Fibroblast of lung (primary cell): ENCODE measurements around the gene FUBP3. TPM values are rescaled to one million over a fixed set of nuclear protein-coding genes. Genes with fewer than 3 reads are reported as not detected.

Experiments used
- DNase-seq, 2 donors: peaks; one replicate each; pipeline versions ENCODE4 v3.0.0 to v3.0.0-alpha.2; 2010; ENCODE audit warnings: low read depth in 2 of 2
- H2AFZ ChIP-seq: 2 replicates; pipeline ENCODE4 v1.5.1; 2012; ENCODE audit warnings: low read length, control low read depth, inconsistent platforms
- H3K27ac ChIP-seq: 2 replicates; pipeline ENCODE4 v1.5.1; 2011; ENCODE audit warnings: low read length, control low read depth; ENCODE audit not compliant: insufficient read depth
- H3K27me3 ChIP-seq: 2 replicates; pipeline ENCODE4 v1.5.1; 2011; ENCODE audit warnings: mild to moderate bottlenecking, low read length; ENCODE audit not compliant: control insufficient read depth, insufficient read depth
- H3K36me3 ChIP-seq: 2 replicates; pipeline ENCODE4 v1.5.1; 2011; ENCODE audit warnings: low read length; ENCODE audit not compliant: control insufficient read depth, insufficient read depth
- H3K4me1 ChIP-seq: 2 replicates; pipeline ENCODE4 v1.5.1; 2011; ENCODE audit warnings: low read length; ENCODE audit not compliant: control insufficient read depth, insufficient read depth; ENCODE audit errors: extremely low read depth
- H3K4me2 ChIP-seq: 2 replicates; pipeline ENCODE4 v1.5.1; 2011; ENCODE audit warnings: low read length, control low read depth; ENCODE audit not compliant: insufficient read depth; ENCODE audit errors: extremely low read depth
- H3K4me3 ChIP-seq, 4 experiments: fragments of 200-600 bp in 1 of 4; sonication (generic) in 1 of 4; replicated peaks in 1 of 4; 2 replicates each; pipeline ENCODE4 v1.5.1; 2011 to 2016; ENCODE audit warnings: low read length in 4 of 4, low read depth in 3 of 4, mild to moderate bottlenecking in 3 of 4, control low read depth in 2 of 4, inconsistent platforms in 1 of 4, mixed read lengths in 1 of 4; ENCODE audit not compliant: insufficient read depth in 1 of 4; ENCODE audit errors: control extremely low read depth in 1 of 4
- H3K79me2 ChIP-seq: 2 replicates; pipeline ENCODE4 v1.5.1; 2012; ENCODE audit warnings: mild to moderate bottlenecking, low read length, inconsistent platforms; ENCODE audit not compliant: control insufficient read depth, insufficient read depth
- H3K9ac ChIP-seq: 2 replicates; pipeline ENCODE4 v1.5.1; 2011; ENCODE audit warnings: mild to moderate bottlenecking, low read length, control low read depth; ENCODE audit not compliant: insufficient read depth
- H3K9me3 ChIP-seq: 2 replicates; pipeline ENCODE4 v1.5.1; 2012; ENCODE audit warnings: low read depth, low read length; ENCODE audit not compliant: control insufficient read depth, insufficient read depth
- H4K20me1 ChIP-seq: 2 replicates; pipeline ENCODE4 v1.5.1; 2011; ENCODE audit warnings: low read length; ENCODE audit not compliant: control insufficient read depth, insufficient read depth; ENCODE audit errors: extremely low read depth
- CTCF ChIP-seq, 2 donors: IDR thresholded peaks in 1 of 2; conservative IDR thresholded peaks in 1 of 2; 1 replicate in 1 of 2; 2 replicates in 1 of 2; pipeline ENCODE4 v1.5.1; 2011 to 2012; ENCODE audit warnings: low read length in 2 of 2, control low read depth in 1 of 2, inconsistent platforms in 1 of 2, low read depth in 1 of 2, mild to moderate bottlenecking in 1 of 2
- EZH2 ChIP-seq: IDR thresholded peaks from 2 replicates; pipeline ENCODE4 v1.5.1; 2012; ENCODE audit warnings: low read length, control low read depth, mild to moderate bottlenecking; ENCODE audit errors: missing control alignments
- polyA plus RNA-seq, 2 donors: library from polyadenylated mRNA; depleted of rRNA in 1 of 2; stranded (reverse) in 1 of 2; unstranded in 1 of 2; fragments of >200 nt; gene quantifications; 2 replicates each; pipeline ENCODE4 v1.2.1, GENCODE V29; 2011 to 2012; ENCODE audit warnings: missing spikeins in 1 of 2
- total RNA-seq: library from RNA; depleted of rRNA; stranded (reverse); fragments of >200 nt; gene quantifications from 2 replicates; pipeline ENCODE4 v1.2.1, GENCODE V29; 2014

FUBP3 gene
- total and polyA plus RNA-seq, 2 donors (not counting 1 experiment from before 2014, with no cell fraction given), result 35.7 to 36.2 TPM

- H3K79me2 ChIP-seq, result no peaks in the 10 kb centered on the region
- no peaks in the 10 kb centered on the region for H3K9me3 ChIP-seq
- H3K4me1 ChIP-seq, result no peaks in the 10 kb centered on the region
- no peak overlapping the region for H3K4me2 ChIP-seq
- H2AFZ ChIP-seq, result no peak overlapping the region
- H4K20me1 ChIP-seq, result no peaks in the 10 kb centered on the region
- no peaks in the 10 kb centered on the region for H3K27me3 ChIP-seq
- no peak overlapping the region for H3K9ac ChIP-seq
- no peak overlapping the region for H3K4me3 ChIP-seq
- DNase-seq, result no peak
- no peak overlapping the region for H3K27ac ChIP-seq
- TF ChIP-seq EZH2 (no peak), CTCF (conservative IDR thresholded peaks at IDR 0.05 in 1 of 2, IDR thresholded peaks at IDR 0.05 in 1 of 2; ENCODE audit: low read depth in 1 of 2, low read length in 2 of 2) (no peak)
- H3K36me3 ChIP-seq, result no peaks in the 10 kb centered on the region
Observed at GRCh38 chr9:130549093-130549735, 30.2 kb upstream of the FUBP3 start.

- H3K79me2 ChIP-seq, result no peaks in the 10 kb centered on the region
- TF ChIP-seq EZH2, result no peak
- no peak for TF ChIP-seq CTCF (conservative IDR thresholded peaks at IDR 0.05 in 1 of 2, IDR thresholded peaks at IDR 0.05 in 1 of 2; ENCODE audit: low read depth in 1 of 2, low read length in 2 of 2)
- H2AFZ ChIP-seq, result no peak overlapping the region
- H3K27me3 ChIP-seq, result no peaks in the 10 kb centered on the region
- no peak overlapping the region for H3K4me3 ChIP-seq
- no peak overlapping the region for H3K9ac ChIP-seq
- DNase-seq, result no peak
- no peaks in the 10 kb centered on the region for H3K9me3 ChIP-seq
- no peaks in the 10 kb centered on the region for H4K20me1 ChIP-seq
- no peaks in the 10 kb centered on the region for H3K36me3 ChIP-seq
- no peak overlapping the region for H3K27ac ChIP-seq
- H3K4me2 ChIP-seq, result no peak overlapping the region
- no peaks in the 10 kb centered on the region for H3K4me1 ChIP-seq
Observed at GRCh38 chr9:130554606-130555005, 24.8 kb upstream of the FUBP3 start.

- H3K4me3 ChIP-seq, result no peak overlapping the region
- DNase-seq, result no peak
- no peaks in the 10 kb centered on the region for H3K36me3 ChIP-seq
- TF ChIP-seq EZH2 (no peak), CTCF (conservative IDR thresholded peaks at IDR 0.05 in 1 of 2, IDR thresholded peaks at IDR 0.05 in 1 of 2; ENCODE audit: low read depth in 1 of 2, low read length in 2 of 2) (no peak)
- no peaks in the 10 kb centered on the region for H3K27me3 ChIP-seq
- H3K4me2 ChIP-seq, result no peak overlapping the region
- no peaks in the 10 kb centered on the region for H3K9me3 ChIP-seq
- H3K9ac ChIP-seq, result no peak overlapping the region
- H4K20me1 ChIP-seq, result no peaks in the 10 kb centered on the region
- H3K79me2 ChIP-seq, result no peaks in the 10 kb centered on the region
- H3K27ac ChIP-seq, result no peak overlapping the region
- H3K4me1 ChIP-seq, result no peaks in the 10 kb centered on the region
- H2AFZ ChIP-seq, result no peak overlapping the region
Observed at GRCh38 chr9:130555061-130555460, 24.3 kb upstream of the FUBP3 start.
